Measurements from ENCODE around the gene FOSL1. TPM values are rescaled to one million over a fixed set of nuclear protein-coding genes. Genes with fewer than 3 reads are reported as not detected.

Gene FOSL1
- total RNA-seq, 1 experiment from 2014 or later, result 33.7 TPM

- Histone ChIP-seq H3K14ac (ENCODE audit: insufficient read depth, low read length) (no peak overlapping the region), H3K9me3 (ENCODE audit: control insufficient read depth, low read depth, low read length) (no peaks in the 10 kb centered on the region), H3K4ac (ENCODE audit: low read depth, low read length) (no peak overlapping the region), H4K5ac (ENCODE audit: insufficient read length, low read depth, low read length) (no peak overlapping the region), H2BK12ac (ENCODE audit: insufficient read length, low read depth, low read length) (no peak overlapping the region), H2BK15ac (ENCODE audit: low read depth, low read length) (no peak overlapping the region), H3K18ac (ENCODE audit: insufficient read length, low read depth, low read length) (no peak overlapping the region), H3T11ph (ENCODE audit: low read length) (no peak overlapping the region), H3K56ac (ENCODE audit: insufficient read length, low read depth, low read length) (no peak overlapping the region), H4K8ac (replicated peaks; ENCODE audit: insufficient read length, low read depth, low read length) (no peak overlapping the region), H3K27ac (ENCODE audit: insufficient read length, low read depth, low read length) (no peak overlapping the region), H2AFZ (ENCODE audit: low read length) (no peak overlapping the region), H3K4me2 (ENCODE audit: insufficient read depth, insufficient read length, low read length) (peak overlapping the region; percentile 77), H3K23ac (ENCODE audit: insufficient read length, low read depth, low read length) (no peak overlapping the region), H3K79me1 (ENCODE audit: insufficient read depth, low read depth, low read length, poor library complexity, severe bottlenecking) (peaks cover 3% of the 10 kb centered on the region), H2BK20ac (ENCODE audit: low read depth, low read length, poor library complexity, severe bottlenecking) (no peak overlapping the region), H2AK5ac (ENCODE audit: insufficient read length, low read length) (no peak overlapping the region), H4K91ac (ENCODE audit: insufficient read length, low read depth, low read length) (no peak overlapping the region), H3K4me1 (ENCODE audit: insufficient read depth, low read length) (no peaks in the 10 kb centered on the region), H3K23me2 (ENCODE audit: insufficient read length, low read depth, low read length, poor library complexity, severe bottlenecking) (peaks cover 21% of the 10 kb centered on the region), H3K9ac (ENCODE audit: extremely low read depth, insufficient read length, low read length) (no peak overlapping the region), H3K79me2 (ENCODE audit: insufficient read depth, low read length) (peaks cover 14% of the 10 kb centered on the region; the same call in 1 of the 2 replicates), H4K20me1 (ENCODE audit: control insufficient read depth, insufficient read depth, insufficient read length) (peaks cover 2% of the 10 kb centered on the region), H2BK5ac (ENCODE audit: insufficient read length, low read length) (no peak overlapping the region), H2BK120ac (ENCODE audit: low read depth, low read length, poor library complexity, severe bottlenecking) (no peak overlapping the region), H3K27me3 (ENCODE audit: insufficient read depth, low read length) (no peaks in the 10 kb centered on the region)
- no CpG with 5 or more reads among the region's 15 CpGs for WGBS (ENCODE audit: extremely low coverage, insufficient read length, low lambda C conversion rate)
- H3K4me1 Mint-ChIP-seq, result peaks cover 25 to 26% of the 10 kb centered on the region in 2 experiments
- peak overlapping the region in 2 of 3 experiments; percentile 58 to 72; a peak in 2 of 7 replicates for H3K27ac Mint-ChIP-seq
- no peak for TF ChIP-seq CTCF (conservative IDR thresholded peaks at IDR 0.05)
- peak overlapping the region; percentile 86 to 89 for H3K4me3 Mint-ChIP-seq
- peaks cover 47 to 55% (median 50%) of the 10 kb centered on the region in 3 experiments for H3K36me3 Mint-ChIP-seq (ENCODE audit: insufficient read depth in 1 of 3, low read depth in 3 of 3)
- H3K9me3 Mint-ChIP-seq, result peaks cover 3 to 11% of the 10 kb centered on the region in 2 experiments; a peak in 2 of 5 replicates
- H3K27me3 Mint-ChIP-seq (ENCODE audit: low read depth), result peaks cover 3% of the 10 kb centered on the region; the same call in 1 of the 2 replicates
- DNase-seq, result peak; percentile 20
These were observed 44.2 kb downstream of the FOSL1 start for GRCh38 chr11:65855927-65856363.

All from H9 (cell line).